ENCODE measurements around the gene RAD50.
"Not testable (repeated sequence)": the region's sequence is repeated elsewhere in the genome, so short reads cannot be mapped to it uniquely, and the experiment has no call there.

The RAD50 gene

GRCh38 chr5:132559383-132560060, 2.7 kb downstream of the RAD50 start:
- peaks cover 6% of the 10 kb centered on the region; the same call in 1 of the 2 replicates for H3K36me3 ChIP-seq (replicated peaks; ENCODE audit: insufficient read depth, low read length)
- peaks cover 4% of the 10 kb centered on the region for H3K4me1 ChIP-seq (ENCODE audit: low read length)
- no peak overlapping the region for H3K4me2 ChIP-seq (ENCODE audit: low read depth, low read length)
- peaks cover 16% of the 10 kb centered on the region for H3F3A ChIP-seq (ENCODE audit: insufficient read depth, low read length)
- no peaks in the 10 kb centered on the region for H4K20me1 ChIP-seq (ENCODE audit: insufficient read depth, low read length)
- peaks cover 37% of the 10 kb centered on the region for H3K79me2 ChIP-seq (ENCODE audit: low read length)
- H3K9me2 ChIP-seq (replicated peaks; ENCODE audit: insufficient read depth, low read length): no peaks in the 10 kb centered on the region
- H3K4me3 ChIP-seq (ENCODE audit: low read length): no peak overlapping the region
- no peaks in the 10 kb centered on the region for H3K9me3 ChIP-seq (replicated peaks; ENCODE audit: insufficient read depth, low read length)
- TF ChIP-seq EZH2phosphoT487 (IDR thresholded peaks at IDR 0.05; ENCODE audit: low read length): no peak
- no peak for TF ChIP-seq CTCF (IDR thresholded peaks at IDR 0.05; ENCODE audit: low read length)
- no peak for TF ChIP-seq EZH2 (optimal IDR thresholded peaks at IDR 0.05; ENCODE audit: low read depth, low read length)
- no peaks in the 10 kb centered on the region for H3K27me3 ChIP-seq (replicated peaks; ENCODE audit: insufficient read depth, low read length)
- no peak overlapping the region for H2AFZ ChIP-seq (ENCODE audit: low read length)
- H3K27ac ChIP-seq (ENCODE audit: low read length): no peak overlapping the region
- no peak overlapping the region for H3K9ac ChIP-seq (ENCODE audit: low read length)
- no peak for DNase-seq

GRCh38 chr5:132561601-132562000, 4.8 kb downstream of the RAD50 start:
- no peak for DNase-seq
- Histone ChIP-seq H3K9ac (ENCODE audit: low read length) (no peak overlapping the region), H3K79me2 (ENCODE audit: low read length) (peaks cover 37% of the 10 kb centered on the region), H3K4me3 (ENCODE audit: low read length) (no peak overlapping the region), H3K27ac (ENCODE audit: low read length) (no peak overlapping the region), H2AFZ (ENCODE audit: low read length) (no peak overlapping the region), H3K9me2 (replicated peaks; ENCODE audit: insufficient read depth, low read length) (no peaks in the 10 kb centered on the region), H3K4me1 (ENCODE audit: low read length) (peaks cover 4% of the 10 kb centered on the region), H3K4me2 (ENCODE audit: low read depth, low read length) (no peak overlapping the region), H3K36me3 (replicated peaks; ENCODE audit: insufficient read depth, low read length) (peaks cover 6% of the 10 kb centered on the region; the same call in 1 of the 2 replicates), H3K9me3 (replicated peaks; ENCODE audit: insufficient read depth, low read length) (no peaks in the 10 kb centered on the region), H4K20me1 (ENCODE audit: insufficient read depth, low read length) (no peaks in the 10 kb centered on the region), H3F3A (ENCODE audit: insufficient read depth, low read length) (peaks cover 6% of the 10 kb centered on the region), H3K27me3 (replicated peaks; ENCODE audit: insufficient read depth, low read length) (no peaks in the 10 kb centered on the region)
- TF ChIP-seq CTCF (IDR thresholded peaks at IDR 0.05; ENCODE audit: low read length): no peak
- no peak for TF ChIP-seq EZH2phosphoT487 (IDR thresholded peaks at IDR 0.05; ENCODE audit: low read length)
- TF ChIP-seq EZH2 (optimal IDR thresholded peaks at IDR 0.05; ENCODE audit: low read depth, low read length): no peak

- H3F3A ChIP-seq (ENCODE audit: insufficient read depth, low read length); H3K9me2 ChIP-seq (replicated peaks; ENCODE audit: insufficient read depth, low read length); DNase-seq: not testable (repeated sequence)
Measured at GRCh38 chr5:132564555-132564954, 7.8 kb downstream of the RAD50 start.

GRCh38 chr5:132566657-132567056, 9.9 kb downstream of the RAD50 start:
- no peaks in the 10 kb centered on the region for H3K27me3 ChIP-seq (replicated peaks; ENCODE audit: insufficient read depth, low read length)
- no peaks in the 10 kb centered on the region for H3K9me3 ChIP-seq (replicated peaks; ENCODE audit: insufficient read depth, low read length)
- no peaks in the 10 kb centered on the region for H3F3A ChIP-seq (ENCODE audit: insufficient read depth, low read length)
- 0 out of 2 replicates have a peak, but pooled peaks cover 2% of the 10 kb centered on the region for H3K36me3 ChIP-seq (replicated peaks; ENCODE audit: insufficient read depth, low read length)
- no peaks in the 10 kb centered on the region for H3K9me2 ChIP-seq (replicated peaks; ENCODE audit: insufficient read depth, low read length)
- no peak overlapping the region for H3K4me2 ChIP-seq (ENCODE audit: low read depth, low read length)
- TF ChIP-seq EZH2 (optimal IDR thresholded peaks at IDR 0.05; ENCODE audit: low read depth, low read length) (no peak), CTCF (IDR thresholded peaks at IDR 0.05; ENCODE audit: low read length) (no peak), EZH2phosphoT487 (IDR thresholded peaks at IDR 0.05; ENCODE audit: low read length) (no peak)
- no peak overlapping the region for H2AFZ ChIP-seq (ENCODE audit: low read length)
- H4K20me1 ChIP-seq (ENCODE audit: insufficient read depth, low read length): no peaks in the 10 kb centered on the region
- peaks cover 9% of the 10 kb centered on the region; the same call in 1 of the 2 replicates for H3K79me2 ChIP-seq (ENCODE audit: low read length)
- H3K4me1 ChIP-seq (ENCODE audit: low read length): no peaks in the 10 kb centered on the region
- no peak for DNase-seq
- H3K4me3 ChIP-seq (ENCODE audit: low read length): no peak overlapping the region
- no peak overlapping the region for H3K9ac ChIP-seq (ENCODE audit: low read length)
- no peak overlapping the region for H3K27ac ChIP-seq (ENCODE audit: low read length)

More at GRCh38 chr5:132564555-132564954, 7.8 kb downstream of the RAD50 start:
- peaks cover 17% of the 10 kb centered on the region for H3K79me2 ChIP-seq (ENCODE audit: low read length)
- H2AFZ ChIP-seq (ENCODE audit: low read length); H3K4me1 ChIP-seq (ENCODE audit: low read length); H4K20me1 ChIP-seq (ENCODE audit: insufficient read depth, low read length); H3K27ac ChIP-seq (ENCODE audit: low read length); H3K9me3 ChIP-seq (replicated peaks; ENCODE audit: insufficient read depth, low read length); H3K27me3 ChIP-seq (replicated peaks; ENCODE audit: insufficient read depth, low read length); H3K36me3 ChIP-seq (replicated peaks; ENCODE audit: insufficient read depth, low read length); H3K4me2 ChIP-seq (ENCODE audit: low read depth, low read length); H3K9ac ChIP-seq (ENCODE audit: low read length); H3K4me3 ChIP-seq (ENCODE audit: low read length): not testable (repeated sequence)
